Mesodermal cell (in vitro differentiated cells): ENCODE data around the gene QPRT.
"Not testable (repeated sequence)": the region's sequence is repeated elsewhere in the genome, so short reads cannot be mapped to it uniquely, and the experiment has no call there.

Source experiments
- H3K27ac ChIP-seq: 2 replicates; pipeline ENCODE4 v1.7.0; 2013; ENCODE audit warnings: mild to moderate bottlenecking, low read depth, low read length, moderate library complexity; ENCODE audit not compliant: severe bottlenecking
- H3K36me3 ChIP-seq: 2 replicates; pipeline ENCODE4 v1.7.1; 2013; ENCODE audit warnings: mild to moderate bottlenecking, low read length, moderate library complexity; ENCODE audit not compliant: control insufficient read depth, insufficient read depth
- H3K4me1 ChIP-seq: one replicate; pipeline ENCODE4 v1.7.1; 2013; ENCODE audit warnings: mild to moderate bottlenecking, low read length; ENCODE audit not compliant: insufficient read depth, control insufficient read depth, poor library complexity, severe bottlenecking
- H3K4me3 ChIP-seq: 2 replicates; pipeline ENCODE4 v1.7.0; 2013; ENCODE audit warnings: low read length, control low read depth, mild to moderate bottlenecking; ENCODE audit not compliant: insufficient read depth, poor library complexity, severe bottlenecking; ENCODE audit errors: extremely low read depth
- H3K9me3 ChIP-seq: 2 replicates; pipeline ENCODE4 v1.7.1; 2013; ENCODE audit warnings: mild to moderate bottlenecking, low read length, moderate library complexity; ENCODE audit not compliant: control insufficient read depth
- whole genome bisulfite sequencing, 2 experiments: methylation state at CpG; one replicate each; pipeline ENCODE4 v1.1.5; 2013; ENCODE audit warnings: missing lambda C conversion rate in 2 of 2; ENCODE audit not compliant: insufficient coverage in 2 of 2; 5-methylcytosine and 5-hydroxymethylcytosine counted together

The QPRT gene

GRCh38 chr16:29739927-29740629 lies 61.1 kb downstream of the QPRT start:
- H3K9me3 ChIP-seq, H3K27ac ChIP-seq, H3K36me3 ChIP-seq, H3K4me1 ChIP-seq, H3K4me3 ChIP-seq: not testable (repeated sequence)
- 93 to 94% methylated on average over 5 of the region's 6 CpGs for WGBS, 2 experiments

GRCh38 chr16:29740630-29741015 lies 61.6 kb downstream of the QPRT start:
- H3K4me3 ChIP-seq, H3K36me3 ChIP-seq, H3K4me1 ChIP-seq, H3K27ac ChIP-seq, H3K9me3 ChIP-seq: not testable (repeated sequence)
- WGBS, 2 experiments = 91 to 100% methylated on average over 1 to 8 of the region's 11 CpGs

DNA sequence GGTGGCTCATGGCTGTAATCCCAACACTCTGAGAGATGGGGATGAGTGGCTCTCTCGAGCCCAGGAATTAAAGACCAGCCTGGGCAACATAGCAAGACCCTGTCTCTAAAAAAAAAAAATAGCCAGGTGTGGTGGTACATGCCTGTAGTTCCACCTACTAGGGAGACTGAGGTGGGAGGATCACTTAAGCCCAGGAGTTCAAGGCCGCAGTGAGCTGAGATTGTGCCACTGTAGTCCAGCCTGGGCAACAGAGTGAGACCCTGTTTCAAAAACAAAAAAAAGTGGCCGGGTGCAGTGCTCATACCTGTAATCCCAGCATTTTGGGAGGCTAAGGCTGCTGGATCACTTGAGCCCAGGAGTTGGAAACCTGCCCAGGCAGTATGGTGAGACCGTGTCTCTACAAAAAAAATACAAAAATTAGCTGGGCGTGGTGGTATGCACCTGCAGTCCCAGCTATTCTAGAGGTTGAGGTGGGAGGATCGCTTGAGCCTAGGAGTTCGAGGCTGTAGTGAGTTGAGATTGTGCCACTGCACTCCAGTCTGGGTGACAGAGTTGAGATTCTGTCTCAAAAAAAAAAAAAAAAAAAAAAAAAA lies 63.8 kb downstream of the QPRT start:
- H3K4me1 ChIP-seq = no peaks in the 10 kb centered on the region
- H3K9me3 ChIP-seq = no peaks in the 10 kb centered on the region
- H3K36me3 ChIP-seq = no peaks in the 10 kb centered on the region
- H3K27ac ChIP-seq = no peak overlapping the region
- 90 to 94% methylated on average over 5 of the region's 7 CpGs for WGBS, 2 experiments
- no peak overlapping the region for H3K4me3 ChIP-seq

- H3K4me3 ChIP-seq = no peak overlapping the region
- no peak overlapping the region for H3K27ac ChIP-seq
- 89 to 96% methylated on average over 5 of the region's 5 CpGs for WGBS, 2 experiments
- no peaks in the 10 kb centered on the region for H3K9me3 ChIP-seq
- H3K4me1 ChIP-seq = no peaks in the 10 kb centered on the region
- H3K36me3 ChIP-seq = no peaks in the 10 kb centered on the region
Observed at GRCh38 chr16:29743475-29743826, 64.5 kb downstream of the QPRT start.

GRCh38 chr16:29743827-29744531 lies 65.0 kb downstream of the QPRT start:
- no peaks in the 10 kb centered on the region for H3K4me1 ChIP-seq
- H3K27ac ChIP-seq = no peak overlapping the region
- H3K36me3 ChIP-seq = no peaks in the 10 kb centered on the region
- H3K4me3 ChIP-seq = no peak overlapping the region
- WGBS, 2 experiments = 91 to 94% methylated on average over 16 to 17 of the region's 21 CpGs
- no peaks in the 10 kb centered on the region for H3K9me3 ChIP-seq

GRCh38 chr16:29744541-29745101 lies 65.6 kb downstream of the QPRT start:
- Histone ChIP-seq H3K36me3 (no peaks in the 10 kb centered on the region), H3K4me1 (no peaks in the 10 kb centered on the region), H3K27ac (no peak overlapping the region), H3K4me3 (no peak overlapping the region), H3K9me3 (no peaks in the 10 kb centered on the region)
- 91 to 94% methylated on average over 17 to 20 of the region's 20 CpGs for WGBS, 2 experiments

- WGBS, 2 experiments = 80 to 81% methylated on average over 13 of the region's 16 CpGs
- Histone ChIP-seq H3K36me3 (no peaks in the 10 kb centered on the region), H3K27ac (no peak overlapping the region), H3K4me3 (no peak overlapping the region), H3K9me3 (no peaks in the 10 kb centered on the region), H3K4me1 (no peaks in the 10 kb centered on the region)
Observed at GRCh38 chr16:29745121-29745852, 66.3 kb downstream of the QPRT start.

DNA sequence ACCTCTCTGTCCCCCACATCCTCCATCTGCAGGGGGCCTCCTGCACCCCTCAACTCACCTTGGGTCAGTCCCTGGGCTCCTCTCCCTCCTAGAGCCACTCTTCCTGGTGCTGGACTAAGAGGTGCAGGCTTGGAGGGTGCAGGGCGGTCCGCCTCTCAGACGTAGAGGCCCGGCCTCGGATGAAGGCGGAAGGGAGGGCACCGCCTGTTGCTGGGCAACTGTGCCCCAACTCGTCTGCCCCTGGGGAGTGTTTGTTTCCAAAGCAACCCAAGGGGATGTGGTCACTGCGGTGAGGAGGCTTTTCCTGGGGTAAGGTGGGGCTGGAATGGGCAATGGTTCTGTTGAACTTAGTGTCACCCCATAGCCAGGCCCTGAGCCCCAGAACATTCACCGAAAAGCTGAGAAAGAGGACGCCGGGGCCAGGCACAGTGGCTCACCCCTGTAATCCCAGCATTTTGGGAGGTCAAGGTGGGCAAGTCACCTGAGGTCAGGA lies 66.9 kb downstream of the QPRT start, which contains the start of gene C16orf54:
TSS of gene C16orf54 (minus strand) at position 138 of the 493 bp plus-strand sequence. CDS start 1,039 bp downstream, outside the sequence.
- Histone ChIP-seq H3K4me1 (no peaks in the 10 kb centered on the region), H3K27ac (no peak within 1 kb of the TSS), H3K36me3 (no peaks in the 10 kb centered on the region), H3K9me3 (no peaks in the 10 kb centered on the region), H3K4me3 (no peak within 1 kb of the TSS)
- WGBS, 2 experiments = 80 to 95% methylated on average over 6 to 12 of the region's 12 CpGs

DNA sequence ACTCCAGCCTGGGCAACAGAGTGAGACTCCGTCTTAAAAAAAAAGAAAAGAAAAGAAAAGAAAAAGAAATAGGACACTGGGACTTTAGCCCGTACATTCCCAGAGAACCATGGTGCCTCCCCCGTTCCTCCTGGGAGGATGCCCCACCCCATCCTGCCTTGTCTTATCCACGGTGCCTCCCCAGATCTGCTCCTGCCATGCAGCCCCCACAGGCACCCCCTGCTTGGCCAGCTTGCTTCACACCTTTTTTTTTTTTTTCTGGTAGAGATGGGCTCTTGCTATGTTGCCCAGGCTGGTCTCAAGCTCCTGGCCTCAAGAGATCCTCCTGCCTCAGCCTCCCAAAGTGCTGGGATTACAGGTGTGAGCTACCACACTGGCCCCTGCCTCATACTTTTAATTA lies 67.5 kb downstream of the QPRT start:
- H3K36me3 ChIP-seq, H3K4me1 ChIP-seq, H3K27ac ChIP-seq, H3K4me3 ChIP-seq, H3K9me3 ChIP-seq: not testable (repeated sequence)
- 67 to 93% methylated on average over 1 to 3 of the region's 4 CpGs for WGBS, 2 experiments
